HepG2 (cell line): Measurements from ENCODE around the gene MMP24OS. TPM values are rescaled to one million over a fixed set of nuclear protein-coding genes. Genes with fewer than 3 reads are reported as not detected.

Experiments used
- ELF1 ChIP-seq: sonication (generic); formaldehyde crosslinking; IDR thresholded peaks from 2 replicates; pipeline ENCODE4 v1.4.0; 2020; ENCODE audit warnings: missing genetic modification reagents
- HOXA3 ChIP-seq: sonication (generic); formaldehyde crosslinking; IDR thresholded peaks from 2 replicates; pipeline ENCODE4 v1.5.0; 2020; ENCODE audit warnings: missing genetic modification reagents
- KAT2B ChIP-seq: fragments of 150-350 bp; IDR thresholded peaks from 2 replicates; pipeline ENCODE4 v1.6.1; 2014; ENCODE audit warnings: low read depth, low read length, borderline replicate concordance
- KLF6 ChIP-seq: IDR thresholded peaks from 2 replicates; pipeline ENCODE4 v1.8.0; 2016; ENCODE audit warnings: missing biosample characterization, missing genetic modification reagents
- RARA ChIP-seq: IDR thresholded peaks from 2 replicates; pipeline ENCODE4 v1.6.1; 2016; ENCODE audit warnings: missing genetic modification reagents, missing compliant biosample characterization
- SKIL ChIP-seq: sonication (generic); formaldehyde crosslinking; IDR thresholded peaks from 2 replicates; pipeline ENCODE4 v1.8.0; 2022; ENCODE audit warnings: missing genetic modification reagents, mild to moderate bottlenecking, moderate library complexity, borderline replicate concordance
- TFDP1 ChIP-seq: IDR thresholded peaks from 2 replicates; pipeline ENCODE4 v1.6.1; 2016; ENCODE audit warnings: missing compliant biosample characterization, missing genetic modification reagents, borderline replicate concordance
- ZBED4 ChIP-seq: sonication (generic); formaldehyde crosslinking; IDR thresholded peaks from 2 replicates; pipeline ENCODE4 v1.4.0; 2020; ENCODE audit warnings: missing genetic modification reagents, borderline replicate concordance
- ZFP62 ChIP-seq: sonication (generic); formaldehyde crosslinking; IDR thresholded peaks from 2 replicates; pipeline ENCODE4 v1.4.0; 2020; ENCODE audit warnings: missing genetic modification reagents
- ZFP90 ChIP-seq: sonication (generic); formaldehyde crosslinking; IDR thresholded peaks from 2 replicates; pipeline ENCODE4 v1.8.0; 2022; ENCODE audit warnings: missing genetic modification reagents, mild to moderate bottlenecking, inconsistent platforms, borderline replicate concordance
- ZNF292 ChIP-seq: sonication (generic); formaldehyde crosslinking; IDR thresholded peaks from 2 replicates; pipeline ENCODE4 v1.8.1; 2022; ENCODE audit warnings: mild to moderate bottlenecking, low read depth, missing genetic modification reagents, borderline replicate concordance
- ZNF513 ChIP-seq: sonication (generic); formaldehyde crosslinking; conservative IDR thresholded peaks from 2 replicates; pipeline ENCODE4 v1.5.0; 2020; ENCODE audit warnings: missing genetic modification reagents
- ZNF83 ChIP-seq: sonication (generic); formaldehyde crosslinking; IDR thresholded peaks from 2 replicates; pipeline ENCODE4 v1.4.0; 2020; ENCODE audit warnings: missing genetic modification reagents, mild to moderate bottlenecking, borderline replicate concordance
- ZSCAN29 ChIP-seq: sonication (generic); formaldehyde crosslinking; conservative IDR thresholded peaks from 2 replicates; pipeline ENCODE4 v1.4.0; 2020; ENCODE audit warnings: mild to moderate bottlenecking, missing genetic modification reagents
- polyA plus RNA-seq, 8 experiments: library from polyadenylated mRNA; depleted of rRNA in 3 of 8; stranded (reverse) in 7 of 8; unstranded in 1 of 8; fragments of >200 nt; fragmentation: Illumina TruSeq in 4 of 8; extraction: Trizol in 4 of 8; gene quantifications; 2 replicates each; pipeline versions ENCODE4 v1.2.1 to v1.2.3, GENCODE V29; 2011 to 2016; ENCODE audit warnings: low read depth in 4 of 8, missing spikeins in 1 of 8, mixed read lengths in 1 of 8; ENCODE audit not compliant: insufficient read depth in 1 of 8
- total RNA-seq, 5 experiments: library from RNA; depleted of rRNA; stranded (reverse); fragments of >200 nt; fragmentation: Illumina TruSeq; extraction: Trizol; gene quantifications; 2 replicates each; pipeline ENCODE4 v1.2.3, GENCODE V29; 2016; ENCODE audit warnings: low read depth in 1 of 5
- TF ChIP-seq, protein P1 (sequence below): IDR thresholded peaks from 2 replicates; pipeline ENCODE4 v1.6.1; 2016; ENCODE audit warnings: control low read depth
- TF ChIP-seq, protein P2 (sequence below): sonication (generic); formaldehyde crosslinking; IDR thresholded peaks from 2 replicates; pipeline ENCODE4 v1.4.0; 2020; ENCODE audit warnings: missing genetic modification reagents

The MMP24OS gene
- total and polyA plus RNA-seq, 2 of the 13 experiments (the other 11 are each of a cell fraction or from before 2014, with no cell fraction given): 6.0 to 8.5 TPM

DNA sequence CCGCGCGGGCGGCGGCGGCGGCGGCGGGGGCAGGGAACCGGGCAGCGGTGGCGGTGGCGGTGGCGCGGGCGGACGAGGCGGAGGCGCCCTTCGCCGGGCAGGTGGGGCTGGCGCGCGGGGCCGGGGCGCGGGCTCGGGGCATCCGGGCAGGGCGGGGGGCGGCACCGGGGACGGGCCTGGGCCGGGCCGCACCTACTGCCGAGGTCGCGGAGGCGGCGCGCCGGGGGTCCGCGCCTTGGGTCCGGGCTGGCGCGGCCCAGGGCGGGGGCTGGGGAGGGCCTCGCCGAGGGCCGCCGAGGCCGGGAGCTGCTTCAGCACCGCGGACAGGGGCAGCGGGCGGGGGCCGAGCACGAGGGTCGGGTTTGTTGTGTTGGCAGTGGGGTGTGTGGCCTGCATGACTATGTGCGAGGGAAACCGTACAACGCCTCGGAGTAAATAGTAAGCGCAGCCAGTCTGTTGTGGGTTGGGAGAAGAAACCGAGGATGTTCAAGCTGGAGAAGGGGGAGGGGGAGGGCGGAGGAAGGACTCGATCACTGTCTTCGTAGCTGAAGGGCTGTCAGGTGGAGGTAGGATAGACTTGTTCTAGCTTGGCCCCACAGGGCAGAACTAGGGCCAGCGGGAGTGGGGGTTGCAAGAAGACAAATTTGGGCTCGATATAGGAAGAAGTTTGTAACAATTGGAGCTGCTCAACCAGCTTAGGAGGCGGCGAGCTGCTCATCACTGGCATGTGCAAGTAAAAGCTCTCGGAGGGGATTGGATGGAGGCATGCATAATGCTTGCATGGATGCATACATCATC lies 50.8 kb downstream of the MMP24OS start (continued):
- TF ChIP-seq ZBED4 (CRISPR knock-in tag) (peak; percentile 92), ELF1 (no peak), SKIL (CRISPR knock-in tag) (peak; percentile 32; the same call in 1 of the 2 replicates), ZFP90 (CRISPR knock-in tag) (peak; percentile 91), KAT2B (no peak), ZNF513 (CRISPR knock-in tag) (no peak), ZNF83 (CRISPR knock-in tag) (peak; percentile 97), TFDP1 (CRISPR knock-in tag) (peak; percentile 83; the same call in 1 of the 2 replicates), KLF6 (CRISPR knock-in tag) (peak; percentile 96), ZSCAN29 (no peak), ZNF292 (CRISPR knock-in tag) (no peak), HOXA3 (CRISPR knock-in tag) (peak; percentile 75), RARA (CRISPR knock-in tag) (peak; percentile 83), ZFP62 (CRISPR knock-in tag) (no peak)
- TF ChIP-seq, protein P1, sequence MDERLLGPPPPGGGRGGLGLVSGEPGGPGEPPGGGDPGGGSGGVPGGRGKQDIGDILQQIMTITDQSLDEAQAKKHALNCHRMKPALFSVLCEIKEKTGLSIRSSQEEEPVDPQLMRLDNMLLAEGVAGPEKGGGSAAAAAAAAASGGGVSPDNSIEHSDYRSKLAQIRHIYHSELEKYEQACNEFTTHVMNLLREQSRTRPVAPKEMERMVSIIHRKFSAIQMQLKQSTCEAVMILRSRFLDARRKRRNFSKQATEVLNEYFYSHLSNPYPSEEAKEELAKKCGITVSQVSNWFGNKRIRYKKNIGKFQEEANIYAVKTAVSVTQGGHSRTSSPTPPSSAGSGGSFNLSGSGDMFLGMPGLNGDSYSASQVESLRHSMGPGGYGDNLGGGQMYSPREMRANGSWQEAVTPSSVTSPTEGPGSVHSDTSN: no peak
- TF ChIP-seq, protein P2, sequence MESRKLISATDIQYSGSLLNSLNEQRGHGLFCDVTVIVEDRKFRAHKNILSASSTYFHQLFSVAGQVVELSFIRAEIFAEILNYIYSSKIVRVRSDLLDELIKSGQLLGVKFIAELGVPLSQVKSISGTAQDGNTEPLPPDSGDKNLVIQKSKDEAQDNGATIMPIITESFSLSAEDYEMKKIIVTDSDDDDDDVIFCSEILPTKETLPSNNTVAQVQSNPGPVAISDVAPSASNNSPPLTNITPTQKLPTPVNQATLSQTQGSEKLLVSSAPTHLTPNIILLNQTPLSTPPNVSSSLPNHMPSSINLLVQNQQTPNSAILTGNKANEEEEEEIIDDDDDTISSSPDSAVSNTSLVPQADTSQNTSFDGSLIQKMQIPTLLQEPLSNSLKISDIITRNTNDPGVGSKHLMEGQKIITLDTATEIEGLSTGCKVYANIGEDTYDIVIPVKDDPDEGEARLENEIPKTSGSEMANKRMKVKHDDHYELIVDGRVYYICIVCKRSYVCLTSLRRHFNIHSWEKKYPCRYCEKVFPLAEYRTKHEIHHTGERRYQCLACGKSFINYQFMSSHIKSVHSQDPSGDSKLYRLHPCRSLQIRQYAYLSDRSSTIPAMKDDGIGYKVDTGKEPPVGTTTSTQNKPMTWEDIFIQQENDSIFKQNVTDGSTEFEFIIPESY (CRISPR knock-in tag): no peak
